PC-9 (cell line): ENCODE measurements around the gene GLCCI1. TPM values are rescaled to one million over a fixed set of nuclear protein-coding genes. Genes with fewer than 3 reads are reported as not detected.

Source experiments
- BruUV-seq: library from RNA; stranded (reverse); fragments of 400-500 nt; replicated peaks from 2 replicates; lab custom pipeline; 2021; lab: Mats Ljungman, UMichigan
- CTCF ChIA-PET: fragments of 300-600 bp; sonication (Branson Sonifier 250); formaldehyde crosslinking; loops from one replicate; lab custom pipeline; 2022; ENCODE audit warnings: antibody characterized with exemption; lab: Charles Lee
- POLR2A ChIA-PET: fragments of 300-600 bp; sonication (Branson Sonifier 250); formaldehyde crosslinking; loops from one replicate; lab custom pipeline; 2022; ENCODE audit warnings: antibody characterized with exemption; ENCODE audit not compliant: unreplicated experiment; lab: Charles Lee
- DNase-seq, 2 experiments: peaks; one replicate each; pipeline versions ENCODE4 v3.0.0 to v3.0.0-alpha.2; 2015 to 2022; ENCODE audit warnings: mixed read lengths in 1 of 2
- H2AFZ ChIP-seq: fragments of 200-600 bp; sonication (generic); 2 replicates; pipeline ENCODE4 v1.8.1; 2017; ENCODE audit warnings: antibody characterized with exemption
- H3F3A ChIP-seq: fragments of 200-600 bp; sonication (generic); 2 replicates; pipeline ENCODE4 v1.8.1; 2017; ENCODE audit warnings: antibody characterized with exemption, mild to moderate bottlenecking, low read depth; ENCODE audit not compliant: insufficient read depth
- H3K27ac ChIP-seq: fragments of 200-600 bp; sonication (generic); 2 replicates; pipeline ENCODE4 v1.6.1; 2016; ENCODE audit warnings: mixed run types
- H3K27me3 ChIP-seq: fragments of 200-600 bp; sonication (generic); 2 replicates; pipeline ENCODE4 v1.6.1; 2016; ENCODE audit warnings: low read depth, mixed run types; ENCODE audit not compliant: insufficient read depth
- H3K36me3 ChIP-seq: fragments of 200-600 bp; sonication (generic); 2 replicates; pipeline ENCODE4 v1.6.1; 2016; ENCODE audit warnings: low read depth, mixed run types
- H3K4me1 ChIP-seq: fragments of 200-600 bp; sonication (generic); replicated peaks from 2 replicates; pipeline ENCODE4 v1.6.1; 2016; ENCODE audit warnings: mixed run types; ENCODE audit not compliant: insufficient read depth
- H3K4me2 ChIP-seq: fragments of 200-600 bp; sonication (generic); 2 replicates; pipeline ENCODE4 v1.6.1; 2017; ENCODE audit warnings: mixed run types
- H3K4me3 ChIP-seq: fragments of 200-600 bp; sonication (generic); 2 replicates; pipeline ENCODE4 v1.6.1; 2016; ENCODE audit warnings: mixed run types
- H3K79me2 ChIP-seq: fragments of 200-600 bp; sonication (generic); 2 replicates; pipeline ENCODE4 v1.6.1; 2017; ENCODE audit warnings: low read depth, mixed run types
- H3K9me2 ChIP-seq: fragments of 200-600 bp; sonication (generic); 2 replicates; pipeline ENCODE4 v1.8.1; 2017; ENCODE audit warnings: mild to moderate bottlenecking; ENCODE audit not compliant: insufficient read depth
- H3K9me3 ChIP-seq: fragments of 200-600 bp; sonication (generic); 2 replicates; pipeline ENCODE4 v1.8.1; 2016; ENCODE audit warnings: low read depth; ENCODE audit not compliant: insufficient read depth
- H4K20me1 ChIP-seq: fragments of 200-600 bp; sonication (generic); 2 replicates; pipeline ENCODE4 v1.8.1; 2017; ENCODE audit not compliant: insufficient read depth
- CTCF ChIP-seq: fragments of 200-600 bp; sonication (generic); conservative IDR thresholded peaks from 2 replicates; pipeline ENCODE4 v1.6.1; 2017; ENCODE audit warnings: mixed run types, antibody characterized with exemption, mild to moderate bottlenecking, moderate library complexity
- EZH2 ChIP-seq: fragments of 200-600 bp; sonication (generic); IDR thresholded peaks from 2 replicates; pipeline ENCODE4 v1.8.0; 2017; ENCODE audit warnings: antibody characterized with exemption, low read depth
- intact Hi-C: fragments of 100-400 bp; cut with micrococcal nuclease; formaldehyde crosslinking; loops from one replicate; pipeline ENCODE4 v1.10.0; 2022; ENCODE audit not compliant: unreplicated experiment
- total RNA-seq: library from RNA; stranded (reverse); gene quantifications from 2 replicates; pipeline ENCODE4 v1.2.3, GENCODE V29; 2021

GLCCI1 gene
- total RNA-seq, 1 experiment from 2014 or later, result 42.1 TPM

GRCh38 chr7:7971308-7972040 lies 2.9 kb downstream of the GLCCI1 start:
- ChIA-PET POLR2A (interaction anchor here (0.5 to 0.6 kb wide), 3 partner anchors 8 to 290 kb away, joined by 3 to 5 read pairs (median 5); no protein-coding TSS in a partner anchor), CTCF (interaction anchor here (0.6 to 1.4 kb wide), 3 partner anchors 64 to 290 kb away, joined by 3 to 6 read pairs (median 3); no protein-coding TSS in a partner anchor)
- no peak for TF ChIP-seq CTCF
- no peak for TF ChIP-seq EZH2
- Histone ChIP-seq H3K36me3 (no peaks in the 10 kb centered on the region; the same call in 1 of the 2 replicates), H3K4me3 (peak overlapping the region; percentile 99), H3K4me2 (peak overlapping the region; percentile 89), H3K9me2 (no peaks in the 10 kb centered on the region), H3F3A (no peaks in the 10 kb centered on the region), H2AFZ (no peak overlapping the region), H3K27me3 (no peaks in the 10 kb centered on the region), H4K20me1 (peaks cover 12% of the 10 kb centered on the region), H3K4me1 (peaks cover 41% of the 10 kb centered on the region), H3K27ac (no peak overlapping the region), H3K79me2 (peaks cover 68% of the 10 kb centered on the region), H3K9me3 (no peaks in the 10 kb centered on the region)
- intact Hi-C loops, result no loop called here
- no peak for DNase-seq
- BruUV-seq, result no TSS peak

DNA sequence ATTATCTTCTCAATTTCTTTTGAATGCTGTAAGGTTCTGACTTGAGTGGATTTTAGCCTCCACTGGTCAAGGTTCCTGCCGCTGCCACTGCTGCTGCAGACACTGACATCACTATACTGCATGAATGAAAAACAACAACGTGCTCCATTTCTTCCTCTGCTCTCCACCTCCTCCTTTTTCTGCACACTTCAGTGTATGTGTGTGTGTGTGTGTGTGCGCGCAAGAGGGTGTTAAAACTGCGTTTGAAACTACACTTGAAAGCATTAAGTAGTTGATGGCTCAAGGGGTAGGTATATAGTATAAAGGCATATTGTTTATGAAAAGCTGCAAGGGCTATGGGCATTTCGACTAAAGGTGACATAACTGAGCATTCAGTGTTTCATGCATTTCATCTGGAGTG lies 3.5 kb downstream of the GLCCI1 start:
- Histone ChIP-seq H2AFZ (no peak overlapping the region), H3K4me2 (peak overlapping the region; percentile 89)

More for the DNA sequence above, 3.5 kb downstream of the GLCCI1 start:
- Histone ChIP-seq H3F3A (no peaks in the 10 kb centered on the region), H3K27ac (no peak overlapping the region), H3K79me2 (peaks cover 75% of the 10 kb centered on the region), H4K20me1 (peaks cover 12% of the 10 kb centered on the region), H3K9me2 (no peaks in the 10 kb centered on the region), H3K36me3 (no peaks in the 10 kb centered on the region; the same call in 1 of the 2 replicates), H3K9me3 (no peaks in the 10 kb centered on the region), H3K4me1 (peaks cover 46% of the 10 kb centered on the region), H3K27me3 (no peaks in the 10 kb centered on the region), H3K4me3 (peak overlapping the region; percentile 99; the same call in 1 of the 2 replicates)
- ChIA-PET CTCF (no interaction called here), POLR2A (interaction anchor here (0.6 kb wide), 1 partner anchor 386 kb away, joined by 8 read pairs; no protein-coding TSS in a partner anchor)
- no peak for DNase-seq
- BruUV-seq, result no TSS peak
- intact Hi-C loops, result no loop called here
- TF ChIP-seq EZH2 (no peak), CTCF (no peak)
